HepG2 (cell line): ENCODE measurements around the gene WDR54. TPM values are rescaled to one million over a fixed set of nuclear protein-coding genes. Genes with fewer than 3 reads are reported as not detected.

Experiments used
- ATRX ChIP-seq: sonication (generic); formaldehyde crosslinking; IDR thresholded peaks from 2 replicates; pipeline ENCODE4 v1.4.0; 2020; ENCODE audit warnings: missing genetic modification reagents, borderline replicate concordance
- HHEX ChIP-seq: IDR thresholded peaks from 2 replicates; pipeline ENCODE4 v1.6.1; 2016; ENCODE audit warnings: control low read depth
- HOXA5 ChIP-seq: sonication (generic); formaldehyde crosslinking; IDR thresholded peaks from 2 replicates; pipeline ENCODE4 v1.4.0; 2020; ENCODE audit warnings: missing genetic modification reagents
- KDM6A ChIP-seq: IDR thresholded peaks from 2 replicates; pipeline ENCODE4 v1.6.1; 2016; ENCODE audit warnings: low read depth
- KLF13 ChIP-seq: sonication (generic); formaldehyde crosslinking; IDR thresholded peaks from 2 replicates; pipeline ENCODE4 v1.4.0; 2020; ENCODE audit warnings: mild to moderate bottlenecking, missing genetic modification reagents
- MTA3 ChIP-seq: sonication (generic); formaldehyde crosslinking; IDR thresholded peaks from 2 replicates; pipeline ENCODE4 v1.4.0; 2020; ENCODE audit warnings: missing genetic modification reagents
- PPARG ChIP-seq: conservative IDR thresholded peaks from 2 replicates; pipeline ENCODE4 v1.6.1; 2016; ENCODE audit warnings: missing biosample characterization, missing genetic modification reagents
- SALL1 ChIP-seq: sonication (generic); formaldehyde crosslinking; IDR thresholded peaks from 2 replicates; pipeline ENCODE4 v1.8.0; 2022; ENCODE audit warnings: mild to moderate bottlenecking, missing genetic modification reagents
- SIX4 ChIP-seq: sonication (generic); formaldehyde crosslinking; IDR thresholded peaks from 2 replicates; pipeline ENCODE4 v1.4.0; 2020; ENCODE audit warnings: missing genetic modification reagents
- SP140L ChIP-seq: sonication (generic); formaldehyde crosslinking; IDR thresholded peaks from 2 replicates; pipeline ENCODE4 v1.4.0; 2020; ENCODE audit warnings: missing genetic modification reagents, borderline replicate concordance
- SP2 ChIP-seq: sonication (generic); formaldehyde crosslinking; IDR thresholded peaks from 2 replicates; pipeline ENCODE4 v1.5.1; 2020; ENCODE audit warnings: mild to moderate bottlenecking, missing genetic modification reagents
- SP4 ChIP-seq: sonication (generic); formaldehyde crosslinking; IDR thresholded peaks from 2 replicates; pipeline ENCODE4 v1.8.1; 2023; ENCODE audit warnings: mild to moderate bottlenecking, missing genetic modification reagents
- TBX3 ChIP-seq: fragments of 450-650 bp; IDR thresholded peaks from 2 replicates; pipeline ENCODE4 v1.6.1; 2017; ENCODE audit warnings: antibody characterized with exemption, mild to moderate bottlenecking, inconsistent platforms, borderline replicate concordance
- TFDP2 ChIP-seq: sonication (generic); formaldehyde crosslinking; IDR thresholded peaks from 2 replicates; pipeline ENCODE4 v1.4.0; 2020; ENCODE audit warnings: missing genetic modification reagents
- ZFP37 ChIP-seq: sonication (generic); formaldehyde crosslinking; IDR thresholded peaks from 2 replicates; pipeline ENCODE4 v1.4.0; 2020; ENCODE audit warnings: missing genetic modification reagents, borderline replicate concordance
- ZFX ChIP-seq: sonication (generic); formaldehyde crosslinking; IDR thresholded peaks from 2 replicates; pipeline ENCODE4 v1.4.0; 2020; ENCODE audit warnings: mild to moderate bottlenecking, low read depth, missing genetic modification reagents, moderate library complexity
- ZNF772 ChIP-seq: sonication (generic); formaldehyde crosslinking; IDR thresholded peaks from 2 replicates; pipeline ENCODE4 v1.5.0; 2020; ENCODE audit warnings: mild to moderate bottlenecking, missing genetic modification reagents
- ZSCAN25 ChIP-seq: sonication (generic); formaldehyde crosslinking; IDR thresholded peaks from 2 replicates; pipeline ENCODE4 v1.8.0; 2022; ENCODE audit warnings: mild to moderate bottlenecking, missing genetic modification reagents
- polyA plus RNA-seq, 8 experiments: library from polyadenylated mRNA; depleted of rRNA in 3 of 8; stranded (reverse) in 7 of 8; unstranded in 1 of 8; fragments of >200 nt; fragmentation: Illumina TruSeq in 4 of 8; extraction: Trizol in 4 of 8; gene quantifications; 2 replicates each; pipeline versions ENCODE4 v1.2.1 to v1.2.3, GENCODE V29; 2011 to 2016; ENCODE audit warnings: low read depth in 4 of 8, missing spikeins in 1 of 8, mixed read lengths in 1 of 8; ENCODE audit not compliant: insufficient read depth in 1 of 8
- total RNA-seq, 5 experiments: library from RNA; depleted of rRNA; stranded (reverse); fragments of >200 nt; fragmentation: Illumina TruSeq; extraction: Trizol; gene quantifications; 2 replicates each; pipeline ENCODE4 v1.2.3, GENCODE V29; 2016; ENCODE audit warnings: low read depth in 1 of 5
- TF ChIP-seq, protein P1 (sequence below): sonication (generic); formaldehyde crosslinking; IDR thresholded peaks from 2 replicates; pipeline ENCODE4; 2020; ENCODE audit warnings: missing genetic modification reagents, mild to moderate bottlenecking, borderline replicate concordance
- TF ChIP-seq, protein P2 (sequence below): sonication (generic); formaldehyde crosslinking; IDR thresholded peaks from 2 replicates; pipeline ENCODE4 v1.4.0; 2020; ENCODE audit warnings: missing genetic modification reagents
- TF ChIP-seq, protein P3 (sequence below): sonication (generic); formaldehyde crosslinking; IDR thresholded peaks from 2 replicates; pipeline ENCODE4 v1.4.0; 2020; ENCODE audit warnings: missing genetic modification reagents
- TF ChIP-seq, protein P4 (sequence below): sonication (generic); formaldehyde crosslinking; IDR thresholded peaks from 2 replicates; pipeline ENCODE4 v1.4.0; 2020; ENCODE audit warnings: mild to moderate bottlenecking, missing genetic modification reagents

The WDR54 gene
- total and polyA plus RNA-seq, 2 of the 13 experiments (the other 11 are each of a cell fraction or from before 2014, with no cell fraction given) = 2.0 to 17.3 TPM

DNA sequence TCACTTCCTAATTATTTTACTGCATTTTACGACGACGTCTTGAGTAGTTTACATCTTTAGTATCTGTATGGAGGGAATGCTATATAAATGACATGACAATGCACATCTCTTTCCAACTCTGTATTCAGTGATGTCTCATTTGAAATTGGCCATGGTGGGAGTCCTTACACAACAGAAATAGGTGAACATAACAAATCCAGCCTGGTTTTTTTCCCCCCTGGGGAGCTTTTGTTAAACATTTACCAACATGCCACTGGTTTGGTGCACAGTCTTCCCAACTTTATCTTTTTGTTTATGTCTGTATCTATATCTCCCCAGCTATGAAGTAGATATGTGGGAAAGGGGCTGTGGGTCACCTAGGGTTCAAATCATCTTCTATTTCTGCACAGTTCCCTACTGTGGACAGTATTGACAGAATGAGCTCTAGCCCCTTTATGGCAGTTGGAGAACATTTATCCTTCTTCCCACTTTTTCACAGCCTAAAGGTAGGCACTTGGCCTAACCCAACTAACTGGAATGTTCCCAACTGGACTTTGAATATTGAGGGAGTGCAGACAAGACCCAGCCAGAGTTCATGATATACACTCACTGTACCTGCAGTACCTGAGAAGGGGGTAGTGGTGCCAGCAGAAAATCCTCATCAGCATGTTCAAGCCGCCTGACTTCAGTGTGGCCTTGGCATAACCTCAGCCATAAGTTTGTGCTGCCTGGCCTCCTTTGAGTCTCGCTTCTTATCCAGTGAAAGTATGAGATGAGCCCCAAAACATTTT, 25.9 kb downstream of the WDR54 start (continued):
- TF ChIP-seq, protein P1, sequence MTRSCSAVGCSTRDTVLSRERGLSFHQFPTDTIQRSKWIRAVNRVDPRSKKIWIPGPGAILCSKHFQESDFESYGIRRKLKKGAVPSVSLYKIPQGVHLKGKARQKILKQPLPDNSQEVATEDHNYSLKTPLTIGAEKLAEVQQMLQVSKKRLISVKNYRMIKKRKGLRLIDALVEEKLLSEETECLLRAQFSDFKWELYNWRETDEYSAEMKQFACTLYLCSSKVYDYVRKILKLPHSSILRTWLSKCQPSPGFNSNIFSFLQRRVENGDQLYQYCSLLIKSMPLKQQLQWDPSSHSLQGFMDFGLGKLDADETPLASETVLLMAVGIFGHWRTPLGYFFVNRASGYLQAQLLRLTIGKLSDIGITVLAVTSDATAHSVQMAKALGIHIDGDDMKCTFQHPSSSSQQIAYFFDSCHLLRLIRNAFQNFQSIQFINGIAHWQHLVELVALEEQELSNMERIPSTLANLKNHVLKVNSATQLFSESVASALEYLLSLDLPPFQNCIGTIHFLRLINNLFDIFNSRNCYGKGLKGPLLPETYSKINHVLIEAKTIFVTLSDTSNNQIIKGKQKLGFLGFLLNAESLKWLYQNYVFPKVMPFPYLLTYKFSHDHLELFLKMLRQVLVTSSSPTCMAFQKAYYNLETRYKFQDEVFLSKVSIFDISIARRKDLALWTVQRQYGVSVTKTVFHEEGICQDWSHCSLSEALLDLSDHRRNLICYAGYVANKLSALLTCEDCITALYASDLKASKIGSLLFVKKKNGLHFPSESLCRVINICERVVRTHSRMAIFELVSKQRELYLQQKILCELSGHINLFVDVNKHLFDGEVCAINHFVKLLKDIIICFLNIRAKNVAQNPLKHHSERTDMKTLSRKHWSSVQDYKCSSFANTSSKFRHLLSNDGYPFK (CRISPR knock-in tag) = no peak
- TF ChIP-seq SALL1 (peak; percentile 60; the same call in 1 of the 2 replicates), HHEX (no peak), ZFX (CRISPR knock-in tag) (peak; percentile 64), TBX3 (no peak), SP140L (CRISPR knock-in tag) (no peak), SP4 (CRISPR knock-in tag) (no peak), MTA3 (CRISPR knock-in tag) (no peak), PPARG (CRISPR knock-in tag) (peak; percentile 39; the same call in 1 of the 2 replicates), HOXA5 (CRISPR knock-in tag) (no peak), SIX4 (CRISPR knock-in tag) (0 out of 2 replicates have a peak, but pooled peaks have one; percentile 25), TFDP2 (CRISPR knock-in tag) (0 out of 2 replicates have a peak, but pooled peaks have one; percentile 37), ATRX (CRISPR knock-in tag) (no peak), SP2 (peak; percentile 30; the same call in 1 of the 2 replicates), ZSCAN25 (CRISPR knock-in tag) (no peak), ZFP37 (CRISPR knock-in tag) (no peak), KDM6A (CRISPR knock-in tag) (peak; percentile 75), KLF13 (CRISPR knock-in tag) (no peak), ZNF772 (no peak)
- TF ChIP-seq, protein P2, sequence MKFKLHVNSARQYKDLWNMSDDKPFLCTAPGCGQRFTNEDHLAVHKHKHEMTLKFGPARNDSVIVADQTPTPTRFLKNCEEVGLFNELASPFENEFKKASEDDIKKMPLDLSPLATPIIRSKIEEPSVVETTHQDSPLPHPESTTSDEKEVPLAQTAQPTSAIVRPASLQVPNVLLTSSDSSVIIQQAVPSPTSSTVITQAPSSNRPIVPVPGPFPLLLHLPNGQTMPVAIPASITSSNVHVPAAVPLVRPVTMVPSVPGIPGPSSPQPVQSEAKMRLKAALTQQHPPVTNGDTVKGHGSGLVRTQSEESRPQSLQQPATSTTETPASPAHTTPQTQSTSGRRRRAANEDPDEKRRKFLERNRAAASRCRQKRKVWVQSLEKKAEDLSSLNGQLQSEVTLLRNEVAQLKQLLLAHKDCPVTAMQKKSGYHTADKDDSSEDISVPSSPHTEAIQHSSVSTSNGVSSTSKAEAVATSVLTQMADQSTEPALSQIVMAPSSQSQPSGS = 0 out of 2 replicates have a peak, but pooled peaks have one; percentile 61
- TF ChIP-seq, protein P3, sequence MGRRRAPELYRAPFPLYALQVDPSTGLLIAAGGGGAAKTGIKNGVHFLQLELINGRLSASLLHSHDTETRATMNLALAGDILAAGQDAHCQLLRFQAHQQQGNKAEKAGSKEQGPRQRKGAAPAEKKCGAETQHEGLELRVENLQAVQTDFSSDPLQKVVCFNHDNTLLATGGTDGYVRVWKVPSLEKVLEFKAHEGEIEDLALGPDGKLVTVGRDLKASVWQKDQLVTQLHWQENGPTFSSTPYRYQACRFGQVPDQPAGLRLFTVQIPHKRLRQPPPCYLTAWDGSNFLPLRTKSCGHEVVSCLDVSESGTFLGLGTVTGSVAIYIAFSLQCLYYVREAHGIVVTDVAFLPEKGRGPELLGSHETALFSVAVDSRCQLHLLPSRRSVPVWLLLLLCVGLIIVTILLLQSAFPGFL = no peak
- TF ChIP-seq, protein P4, sequence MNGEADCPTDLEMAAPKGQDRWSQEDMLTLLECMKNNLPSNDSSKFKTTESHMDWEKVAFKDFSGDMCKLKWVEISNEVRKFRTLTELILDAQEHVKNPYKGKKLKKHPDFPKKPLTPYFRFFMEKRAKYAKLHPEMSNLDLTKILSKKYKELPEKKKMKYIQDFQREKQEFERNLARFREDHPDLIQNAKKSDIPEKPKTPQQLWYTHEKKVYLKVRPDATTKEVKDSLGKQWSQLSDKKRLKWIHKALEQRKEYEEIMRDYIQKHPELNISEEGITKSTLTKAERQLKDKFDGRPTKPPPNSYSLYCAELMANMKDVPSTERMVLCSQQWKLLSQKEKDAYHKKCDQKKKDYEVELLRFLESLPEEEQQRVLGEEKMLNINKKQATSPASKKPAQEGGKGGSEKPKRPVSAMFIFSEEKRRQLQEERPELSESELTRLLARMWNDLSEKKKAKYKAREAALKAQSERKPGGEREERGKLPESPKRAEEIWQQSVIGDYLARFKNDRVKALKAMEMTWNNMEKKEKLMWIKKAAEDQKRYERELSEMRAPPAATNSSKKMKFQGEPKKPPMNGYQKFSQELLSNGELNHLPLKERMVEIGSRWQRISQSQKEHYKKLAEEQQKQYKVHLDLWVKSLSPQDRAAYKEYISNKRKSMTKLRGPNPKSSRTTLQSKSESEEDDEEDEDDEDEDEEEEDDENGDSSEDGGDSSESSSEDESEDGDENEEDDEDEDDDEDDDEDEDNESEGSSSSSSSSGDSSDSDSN (CRISPR knock-in tag) = no peak
